SU-DHL-6 (cell line): ENCODE data around the gene AGBL3.

Experiments used
- EZH2phosphoT487 ChIP-seq: fragments of 200-600 bp; sonication (generic), shearing (Covaris generic); conservative IDR thresholded peaks from 2 replicates; pipeline ENCODE4 v1.6.1; 2018; ENCODE audit warnings: mild to moderate bottlenecking, antibody characterized with exemption, low read length, moderate library complexity, mixed read lengths
- TF ChIP-seq, protein P1 (sequence below): fragments of 200-600 bp; sonication (generic); IDR thresholded peaks from one replicate; pipeline ENCODE4 v1.5.1; 2017; ENCODE audit warnings: antibody characterized with exemption, mild to moderate bottlenecking, low read length, moderate library complexity; ENCODE audit not compliant: insufficient read depth, poor library complexity, severe bottlenecking

DNA sequence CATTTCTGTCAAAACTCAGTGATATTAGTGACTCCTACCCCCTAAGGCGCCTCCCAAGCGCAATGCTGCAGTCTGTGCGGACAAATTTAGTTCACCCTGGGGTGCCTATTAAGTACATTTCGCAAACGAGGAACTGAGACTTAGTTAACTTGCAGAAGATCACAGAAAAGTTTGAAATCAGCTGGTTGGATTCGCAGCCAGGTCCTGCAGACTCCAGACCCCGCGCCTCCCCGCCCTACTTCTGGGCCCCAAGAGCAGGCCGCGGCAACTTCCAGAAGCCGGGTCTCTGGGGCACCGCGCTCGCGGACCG, 183.6 kb downstream of the AGBL3 start:
- no peak for TF ChIP-seq EZH2phosphoT487
- TF ChIP-seq, protein P1, sequence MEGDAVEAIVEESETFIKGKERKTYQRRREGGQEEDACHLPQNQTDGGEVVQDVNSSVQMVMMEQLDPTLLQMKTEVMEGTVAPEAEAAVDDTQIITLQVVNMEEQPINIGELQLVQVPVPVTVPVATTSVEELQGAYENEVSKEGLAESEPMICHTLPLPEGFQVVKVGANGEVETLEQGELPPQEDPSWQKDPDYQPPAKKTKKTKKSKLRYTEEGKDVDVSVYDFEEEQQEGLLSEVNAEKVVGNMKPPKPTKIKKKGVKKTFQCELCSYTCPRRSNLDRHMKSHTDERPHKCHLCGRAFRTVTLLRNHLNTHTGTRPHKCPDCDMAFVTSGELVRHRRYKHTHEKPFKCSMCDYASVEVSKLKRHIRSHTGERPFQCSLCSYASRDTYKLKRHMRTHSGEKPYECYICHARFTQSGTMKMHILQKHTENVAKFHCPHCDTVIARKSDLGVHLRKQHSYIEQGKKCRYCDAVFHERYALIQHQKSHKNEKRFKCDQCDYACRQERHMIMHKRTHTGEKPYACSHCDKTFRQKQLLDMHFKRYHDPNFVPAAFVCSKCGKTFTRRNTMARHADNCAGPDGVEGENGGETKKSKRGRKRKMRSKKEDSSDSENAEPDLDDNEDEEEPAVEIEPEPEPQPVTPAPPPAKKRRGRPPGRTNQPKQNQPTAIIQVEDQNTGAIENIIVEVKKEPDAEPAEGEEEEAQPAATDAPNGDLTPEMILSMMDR, result no peak
